Mesenteric fat pad (tissue), 1 donor: ENCODE data around the gene RPL13A. TPM values are rescaled to one million over a fixed set of nuclear protein-coding genes. Genes with fewer than 3 reads are reported as not detected.

Experiments
- microRNA-seq: library from miRNA; unstranded; fragments of <30 nt; microRNA quantifications from one replicate; pipeline ENCODE4 v1.2.0, GENCODE V29; 2020; ENCODE audit warnings: borderline number of aligned reads
- total RNA-seq: library from RNA; stranded (reverse); fragmentation: NEBNext Ultra II Directional; extraction: Animal tissue kit (Norgen Biotek cat#: 25700); gene quantifications from one replicate; pipeline ENCODE4 v1.2.1, GENCODE V29; 2021
- donor health status: DM: yes; HTN: yes; CAD: no.

RPL13A gene
- total RNA-seq, 1 donor from 2014 or later: 2,027 TPM

Small RNA genes within 50 kb of the gene (microRNA-seq; reads per million reads assigned to microRNA genes)
- gene MIR150: 735 reads per million, percentile 74 among the genes with 10 or more reads in this experiment

Other genes starting within 250 kb of the RPL13A start
- 3.1 TPM for gene SLC6A16, start 162.4 kb upstream of the RPL13A start, total RNA-seq
- 32.1 TPM for gene CD37, start 152.2 kb upstream of the RPL13A start, total RNA-seq
- gene TEAD2, start 125.2 kb upstream of the RPL13A start, total RNA-seq: 48.3 TPM
- not detected for gene DKKL1, start 123.7 kb upstream of the RPL13A start, total RNA-seq
- gene KASH5, start 99.4 kb upstream of the RPL13A start, total RNA-seq: not detected
- not detected for gene PTH2, start 64.2 kb upstream of the RPL13A start, total RNA-seq
- gene GFY, start 62.2 kb upstream of the RPL13A start, total RNA-seq: not detected
- 2.3 TPM for gene SLC17A7, start 46.1 kb upstream of the RPL13A start, total RNA-seq
- 50.2 TPM for gene PIH1D1, start 35.8 kb upstream of the RPL13A start, total RNA-seq
- 32.1 TPM for gene ALDH16A1, start 34.4 kb upstream of the RPL13A start, total RNA-seq
- gene FLT3LG, start 13.4 kb upstream of the RPL13A start, total RNA-seq: 6.2 TPM
- 1,458 TPM for gene RPS11, start 8.8 kb downstream of the RPL13A start, total RNA-seq
- 476 TPM for gene FCGRT, start 25.1 kb downstream of the RPL13A start, total RNA-seq
- gene RCN3, start 40.4 kb downstream of the RPL13A start, total RNA-seq: 76.2 TPM
- gene NOSIP, start 92.9 kb downstream of the RPL13A start, total RNA-seq: 46.0 TPM
- gene PRRG2, start 93.7 kb downstream of the RPL13A start, total RNA-seq: 1.1 TPM
- gene PRR12, start 103.6 kb downstream of the RPL13A start, total RNA-seq: 22.3 TPM
- 107 TPM for gene RRAS, start 152.5 kb downstream of the RPL13A start, total RNA-seq
- gene SCAF1, start 154.6 kb downstream of the RPL13A start, total RNA-seq: 64.3 TPM
- gene IRF3, start 178.2 kb downstream of the RPL13A start, total RNA-seq: 46.7 TPM
- 10.7 TPM for gene BCL2L12, start 178.3 kb downstream of the RPL13A start, total RNA-seq
- 105 TPM for gene PRMT1, start 189.7 kb downstream of the RPL13A start, total RNA-seq
- 1.3 TPM for gene ADM5, start 202.0 kb downstream of the RPL13A start, total RNA-seq
- gene CPT1C, start 203.5 kb downstream of the RPL13A start, total RNA-seq: 7.2 TPM